ENCODE measurements around the gene TMEM168.

Gene TMEM168

DNA sequence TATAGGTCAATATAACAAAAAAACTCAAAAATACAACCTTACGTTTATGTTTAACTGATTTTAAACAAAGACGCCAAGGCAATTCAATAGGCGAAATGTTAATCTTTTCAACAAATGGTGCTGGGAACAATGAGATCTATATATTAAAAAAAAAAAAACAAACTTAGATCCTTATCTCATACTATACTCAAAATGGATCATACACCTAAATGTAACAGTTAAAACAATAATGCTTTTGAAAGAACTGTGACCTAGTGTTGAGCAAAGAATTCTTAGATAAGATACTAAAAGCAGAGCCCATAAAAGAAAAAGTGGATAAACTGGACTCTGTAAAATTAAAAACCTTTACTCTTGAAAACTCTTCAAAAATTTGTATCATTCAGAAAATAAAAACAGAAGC, 8.6 kb downstream of the TMEM168 start:
- no peak overlapping the region for H4K12ac ChIP-seq (ENCODE audit: low read depth, low read length)
- H3K27ac ChIP-seq (ENCODE audit: low read depth, low read length): no peak overlapping the region
- H3K36me3 ChIP-seq (ENCODE audit: control insufficient read depth in 1 of 2, insufficient read depth in 2 of 2, low read length in 2 of 2): no peaks in the 10 kb centered on the region
- H3K79me1 ChIP-seq (ENCODE audit: low read length): no peaks in the 10 kb centered on the region
- H4K8ac ChIP-seq (ENCODE audit: low read depth, low read length): no peak overlapping the region
- no peak overlapping the region for H3K18ac ChIP-seq (ENCODE audit: low read length)
- no peak overlapping the region for H3K9ac ChIP-seq (ENCODE audit: low read length)
- H3K14ac ChIP-seq (ENCODE audit: low read length): no peak overlapping the region
- no peak overlapping the region for H3K4ac ChIP-seq (ENCODE audit: low read depth, low read length)
- H3K27me3 ChIP-seq (ENCODE audit: insufficient read depth, low read length): no peaks in the 10 kb centered on the region
- DNase-seq: no peak
- no peaks in the 10 kb centered on the region for H3K9me3 ChIP-seq (ENCODE audit: insufficient read depth, low read depth, low read length)
- H2BK120ac ChIP-seq (ENCODE audit: insufficient read depth, low read length, poor library complexity): no peak overlapping the region
- H3K79me2 ChIP-seq (ENCODE audit: control insufficient read depth, insufficient read depth, low read length, poor library complexity): no peaks in the 10 kb centered on the region
- H2BK5ac ChIP-seq (ENCODE audit: low read depth, low read length, poor library complexity): no peak overlapping the region
- no peaks in the 10 kb centered on the region for H3K4me1 ChIP-seq (ENCODE audit: control insufficient read depth in 1 of 2, insufficient read depth in 2 of 2, low read length in 2 of 2)
- no peak overlapping the region for H3K4me3 ChIP-seq (ENCODE audit: low read depth, low read length)
- no peak overlapping the region for H2AK5ac ChIP-seq (ENCODE audit: low read length)
- H2BK12ac ChIP-seq (ENCODE audit: low read length): no peak overlapping the region
- H3K4me2 ChIP-seq (ENCODE audit: low read length): no peak overlapping the region
- no CpG with 5 or more reads among the region's 3 CpGs for WGBS (ENCODE audit: extremely low coverage, insufficient coverage, insufficient read length)
- no peak overlapping the region for H4K91ac ChIP-seq (ENCODE audit: low read depth, low read length)
- H2AFZ ChIP-seq (ENCODE audit: insufficient read depth, low read length, poor library complexity): no peak overlapping the region
- H3K23ac ChIP-seq (ENCODE audit: low read length): no peak overlapping the region

- no peak for DNase-seq
Observed at GRCh38 chr7:112781110-112781509, 9.1 kb downstream of the TMEM168 start.

GRCh38 chr7:112779667-112780066, 10.5 kb downstream of the TMEM168 start:
- Histone ChIP-seq H3K79me1 (ENCODE audit: low read length) (no peaks in the 10 kb centered on the region), H3K9ac (ENCODE audit: low read length) (no peak overlapping the region), H3K4me1 (ENCODE audit: control insufficient read depth in 1 of 2, insufficient read depth in 2 of 2, low read length in 2 of 2) (no peaks in the 10 kb centered on the region), H2BK5ac (ENCODE audit: low read depth, low read length, poor library complexity) (no peak overlapping the region), H4K91ac (ENCODE audit: low read depth, low read length) (no peak overlapping the region), H2BK120ac (ENCODE audit: insufficient read depth, low read length, poor library complexity) (no peak overlapping the region), H4K12ac (ENCODE audit: low read depth, low read length) (no peak overlapping the region), H3K27me3 (ENCODE audit: insufficient read depth, low read length) (no peaks in the 10 kb centered on the region), H3K4me3 (ENCODE audit: low read depth, low read length) (no peak overlapping the region), H3K27ac (ENCODE audit: low read depth, low read length) (no peak overlapping the region), H3K14ac (ENCODE audit: low read length) (no peak overlapping the region), H2AFZ (ENCODE audit: insufficient read depth, low read length, poor library complexity) (no peak overlapping the region), H3K18ac (ENCODE audit: low read length) (no peak overlapping the region), H4K8ac (ENCODE audit: low read depth, low read length) (no peak overlapping the region), H2BK12ac (ENCODE audit: low read length) (no peak overlapping the region), H3K4ac (ENCODE audit: low read depth, low read length) (no peak overlapping the region), H2AK5ac (ENCODE audit: low read length) (no peak overlapping the region), H3K9me3 (ENCODE audit: insufficient read depth, low read depth, low read length) (no peaks in the 10 kb centered on the region), H3K23ac (ENCODE audit: low read length) (no peak overlapping the region), H3K36me3 (ENCODE audit: control insufficient read depth in 1 of 2, insufficient read depth in 2 of 2, low read length in 2 of 2) (no peaks in the 10 kb centered on the region), H3K4me2 (ENCODE audit: low read length) (no peak overlapping the region), H3K79me2 (ENCODE audit: control insufficient read depth, insufficient read depth, low read length, poor library complexity) (no peaks in the 10 kb centered on the region)
- DNase-seq: peak in 1 of 2 donors; percentile 41
- WGBS (ENCODE audit: extremely low coverage, insufficient coverage, insufficient read length): no CpG with 5 or more reads among the region's 4 CpGs

More at GRCh38 chr7:112781110-112781509, 9.1 kb downstream of the TMEM168 start:
- no peak overlapping the region for H3K18ac ChIP-seq (ENCODE audit: low read length)
- no peak overlapping the region for H2BK120ac ChIP-seq (ENCODE audit: insufficient read depth, low read length, poor library complexity)
- H3K9ac ChIP-seq (ENCODE audit: low read length): no peak overlapping the region
- H3K36me3 ChIP-seq (ENCODE audit: control insufficient read depth in 1 of 2, insufficient read depth in 2 of 2, low read length in 2 of 2): no peaks in the 10 kb centered on the region
- H3K79me1 ChIP-seq (ENCODE audit: low read length): no peaks in the 10 kb centered on the region
- H3K79me2 ChIP-seq (ENCODE audit: control insufficient read depth, insufficient read depth, low read length, poor library complexity): no peaks in the 10 kb centered on the region
- H2AFZ ChIP-seq (ENCODE audit: insufficient read depth, low read length, poor library complexity): no peak overlapping the region
- H3K4me3 ChIP-seq (ENCODE audit: low read depth, low read length): no peak overlapping the region
- H3K27ac ChIP-seq (ENCODE audit: low read depth, low read length): no peak overlapping the region
- no peak overlapping the region for H3K4me2 ChIP-seq (ENCODE audit: low read length)
- no peaks in the 10 kb centered on the region for H3K27me3 ChIP-seq (ENCODE audit: insufficient read depth, low read length)
- H3K23ac ChIP-seq (ENCODE audit: low read length): no peak overlapping the region
- no peak overlapping the region for H2AK5ac ChIP-seq (ENCODE audit: low read length)
- H4K91ac ChIP-seq (ENCODE audit: low read depth, low read length): no peak overlapping the region
- no peak overlapping the region for H3K4ac ChIP-seq (ENCODE audit: low read depth, low read length)
- no peak overlapping the region for H2BK12ac ChIP-seq (ENCODE audit: low read length)
- no peak overlapping the region for H4K8ac ChIP-seq (ENCODE audit: low read depth, low read length)
- no peaks in the 10 kb centered on the region for H3K9me3 ChIP-seq (ENCODE audit: insufficient read depth, low read depth, low read length)
- H3K4me1 ChIP-seq (ENCODE audit: control insufficient read depth in 1 of 2, insufficient read depth in 2 of 2, low read length in 2 of 2): no peaks in the 10 kb centered on the region
- no peak overlapping the region for H2BK5ac ChIP-seq (ENCODE audit: low read depth, low read length, poor library complexity)
- H3K14ac ChIP-seq (ENCODE audit: low read length): no peak overlapping the region
- H4K12ac ChIP-seq (ENCODE audit: low read depth, low read length): no peak overlapping the region

DNA sequence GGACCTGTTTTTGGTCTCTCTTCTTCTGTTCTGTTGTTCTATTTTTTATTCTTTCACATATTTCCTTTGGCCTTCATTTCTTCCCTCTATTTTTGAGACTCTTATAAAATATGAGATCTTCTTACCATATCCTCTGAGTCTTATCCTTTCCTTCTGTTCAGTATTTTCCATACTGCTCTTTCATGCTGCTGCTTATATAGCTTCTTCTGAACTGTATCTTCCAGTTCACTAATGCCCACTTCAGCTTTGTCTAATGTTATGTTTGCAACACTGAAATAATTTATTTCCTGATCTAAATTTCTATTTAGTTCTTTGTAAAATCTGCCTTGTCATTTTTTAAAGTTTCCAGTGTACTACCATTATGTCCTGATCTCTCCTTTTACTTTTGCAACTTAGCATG, 12.8 kb downstream of the TMEM168 start:
- Histone ChIP-seq H2BK5ac (ENCODE audit: low read depth, low read length, poor library complexity) (no peak overlapping the region), H3K27me3 (ENCODE audit: insufficient read depth, low read length) (no peaks in the 10 kb centered on the region), H3K79me2 (ENCODE audit: control insufficient read depth, insufficient read depth, low read length, poor library complexity) (no peaks in the 10 kb centered on the region), H3K4me1 (ENCODE audit: control insufficient read depth in 1 of 2, insufficient read depth in 2 of 2, low read length in 2 of 2) (peaks cover 0 to 2% of the 10 kb centered on the region in 2 experiments), H2AFZ (ENCODE audit: insufficient read depth, low read length, poor library complexity) (no peak overlapping the region), H2AK5ac (ENCODE audit: low read length) (no peak overlapping the region), H3K23ac (ENCODE audit: low read length) (no peak overlapping the region), H4K8ac (ENCODE audit: low read depth, low read length) (no peak overlapping the region), H3K9ac (ENCODE audit: low read length) (no peak overlapping the region), H3K79me1 (ENCODE audit: low read length) (no peaks in the 10 kb centered on the region), H2BK120ac (ENCODE audit: insufficient read depth, low read length, poor library complexity) (no peak overlapping the region), H3K14ac (ENCODE audit: low read length) (no peak overlapping the region), H3K4me3 (ENCODE audit: low read depth, low read length) (no peak overlapping the region), H2BK12ac (ENCODE audit: low read length) (no peak overlapping the region), H3K4ac (ENCODE audit: low read depth, low read length) (no peak overlapping the region), H3K4me2 (ENCODE audit: low read length) (no peak overlapping the region), H4K91ac (ENCODE audit: low read depth, low read length) (no peak overlapping the region), H3K27ac (ENCODE audit: low read depth, low read length) (no peak overlapping the region), H4K12ac (ENCODE audit: low read depth, low read length) (no peak overlapping the region), H3K36me3 (ENCODE audit: control insufficient read depth in 1 of 2, insufficient read depth in 2 of 2, low read length in 2 of 2) (no peaks in the 10 kb centered on the region), H3K9me3 (ENCODE audit: insufficient read depth, low read depth, low read length) (no peaks in the 10 kb centered on the region), H3K18ac (ENCODE audit: low read length) (no peak overlapping the region)
- DNase-seq: no peak
